GM23338 (cell line): ENCODE measurements around the gene SSBP2. TPM values are rescaled to one million over a fixed set of nuclear protein-coding genes. Genes with fewer than 3 reads are reported as not detected.

Experiments
- ATAC-seq: fragments of 200-7000 bp; cut with Tn5 transposase; 3 replicates; pipeline ENCODE4 v1.9.1; 2020
- DNase-seq: peaks from one replicate; pipeline ENCODE4 v3.0.0-alpha.2; 2015; ENCODE audit warnings: low spot score
- H2AFZ ChIP-seq: fragments of 200-600 bp; sonication (generic); 2 replicates; pipeline ENCODE4 v1.8.0; 2016; ENCODE audit warnings: antibody characterized with exemption, mild to moderate bottlenecking, moderate library complexity
- H3F3A ChIP-seq: fragments of 200-600 bp; sonication (generic); replicated peaks from 2 replicates; pipeline ENCODE4 v1.8.0; 2017; ENCODE audit warnings: antibody characterized with exemption, mixed run types, low read depth
- H3K27ac ChIP-seq: fragments of 200-600 bp; sonication (generic); 2 replicates; pipeline ENCODE4 v1.6.1; 2016; ENCODE audit warnings: low read depth
- H3K27me3 ChIP-seq: fragments of 200-600 bp; sonication (generic); 2 replicates; pipeline ENCODE4 v1.8.0; 2016; ENCODE audit warnings: mild to moderate bottlenecking, mixed run types, moderate library complexity; ENCODE audit not compliant: insufficient read depth
- H3K36me3 ChIP-seq: fragments of 200-600 bp; sonication (generic); 2 replicates; pipeline ENCODE4 v1.8.0; 2016; ENCODE audit warnings: mild to moderate bottlenecking; ENCODE audit not compliant: insufficient read depth
- H3K4me1 ChIP-seq: fragments of 200-600 bp; sonication (generic); 2 replicates; pipeline ENCODE4 v1.8.0; 2016; ENCODE audit warnings: mild to moderate bottlenecking, moderate library complexity; ENCODE audit not compliant: insufficient read depth
- H3K4me2 ChIP-seq: fragments of 200-600 bp; sonication (generic); 2 replicates; pipeline ENCODE4 v1.7.1; 2017; ENCODE audit warnings: mixed run types
- H3K4me3 ChIP-seq: fragments of 200-600 bp; sonication (generic); 2 replicates; pipeline ENCODE4 v1.6.1; 2016; ENCODE audit warnings: mixed run types
- H3K79me2 ChIP-seq: fragments of 200-600 bp; sonication (generic); replicated peaks from 2 replicates; pipeline ENCODE4 v1.8.0; 2017; ENCODE audit warnings: mild to moderate bottlenecking; ENCODE audit not compliant: insufficient read depth
- H3K9me2 ChIP-seq: fragments of 200-600 bp; sonication (generic); 2 replicates; pipeline ENCODE4 v1.8.0; 2017; ENCODE audit not compliant: insufficient read depth
- H4K20me1 ChIP-seq: fragments of 200-600 bp; sonication (generic); replicated peaks from 2 replicates; pipeline ENCODE4 v1.8.0; 2017; ENCODE audit warnings: mild to moderate bottlenecking; ENCODE audit not compliant: insufficient read depth
- H3K27ac Mint-ChIP-seq: 2 replicates; pipeline ENCODE4 v1.8.0; 2020; ENCODE audit warnings: inconsistent platforms, mild to moderate bottlenecking, moderate library complexity, mixed read lengths
- H3K27me3 Mint-ChIP-seq: 3 replicates; pipeline ENCODE4 v1.8.0; 2022; ENCODE audit warnings: low read depth, mild to moderate bottlenecking, moderate library complexity, mixed read lengths, inconsistent platforms; ENCODE audit not compliant: insufficient read depth, poor library complexity
- H3K36me3 Mint-ChIP-seq: 3 replicates; pipeline ENCODE4 v1.8.0; 2021; ENCODE audit warnings: low read depth, mild to moderate bottlenecking, inconsistent platforms, moderate library complexity, mixed read lengths
- H3K4me1 Mint-ChIP-seq: 3 replicates; pipeline ENCODE4 v1.8.0; 2020; ENCODE audit warnings: mild to moderate bottlenecking, inconsistent platforms, mixed read lengths
- H3K4me3 Mint-ChIP-seq: 3 replicates; pipeline ENCODE4 v1.8.0; 2021; ENCODE audit warnings: moderate library complexity, mild to moderate bottlenecking, inconsistent platforms, mixed read lengths
- H3K9me3 Mint-ChIP-seq: 3 replicates; pipeline ENCODE4 v1.8.0; 2020; ENCODE audit warnings: moderate library complexity, mild to moderate bottlenecking, inconsistent platforms, mixed read lengths
- CREB1 ChIP-seq: fragments of 250-450 bp; sonication (Bioruptor Pico); IDR thresholded peaks from 2 replicates; pipeline ENCODE4 v1.5.0; 2020; ENCODE audit warnings: low read depth, mild to moderate bottlenecking, moderate library complexity
- CTCF ChIP-seq, 2 experiments: fragments of 200-600 bp in 1 of 2; sonication (generic) in 1 of 2; conservative IDR thresholded peaks; 2 replicates each; pipeline versions ENCODE4 v1.5.1 to v1.6.1; 2016 to 2017; ENCODE audit warnings: antibody characterized with exemption in 2 of 2, low read depth in 2 of 2, mild to moderate bottlenecking in 2 of 2, moderate library complexity in 1 of 2
- EZH2 ChIP-seq: fragments of 200-600 bp; sonication (generic); IDR thresholded peaks from one replicate; pipeline ENCODE4 v1.8.0; 2017; ENCODE audit warnings: antibody characterized with exemption, mild to moderate bottlenecking, low read depth; ENCODE audit not compliant: unreplicated experiment
- EZH2phosphoT487 ChIP-seq: fragments of 200-600 bp; sonication (generic); IDR thresholded peaks from one replicate; pipeline ENCODE4 v1.8.1; 2018; ENCODE audit warnings: antibody characterized with exemption; ENCODE audit not compliant: unreplicated experiment
- JUNB ChIP-seq: IDR thresholded peaks from one replicate; pipeline ENCODE4 v1.6.1; 2016; ENCODE audit warnings: antibody characterized with exemption; ENCODE audit not compliant: unreplicated experiment
- NANOG ChIP-seq: IDR thresholded peaks from 2 replicates; pipeline ENCODE4 v1.6.1; 2016; ENCODE audit warnings: antibody characterized with exemption, borderline replicate concordance
- POLR2AphosphoS5 ChIP-seq: IDR thresholded peaks from 2 replicates; pipeline ENCODE4 v1.6.1; 2016; ENCODE audit warnings: antibody characterized with exemption, low read depth
- STAT1 ChIP-seq: IDR thresholded peaks from one replicate; pipeline ENCODE4 v1.6.1; 2016; ENCODE audit warnings: antibody characterized with exemption; ENCODE audit not compliant: unreplicated experiment
- ZNF114 ChIP-seq: fragments of 250-450 bp; sonication (Bioruptor Pico); IDR thresholded peaks from 2 replicates; pipeline ENCODE4 v1.5.0; 2020; ENCODE audit warnings: mild to moderate bottlenecking, moderate library complexity
- ZNF462 ChIP-seq: fragments of 250-450 bp; sonication (Bioruptor Pico); IDR thresholded peaks from 2 replicates; pipeline ENCODE4 v1.5.0; 2020; ENCODE audit warnings: mild to moderate bottlenecking, moderate library complexity
- polyA plus RNA-seq: library from polyadenylated mRNA; unstranded; fragments of >200 nt; fragmentation: Nextera tagmentation; extraction: Ambion mirVana; gene quantifications from 2 replicates; pipeline ENCODE4 v1.2.1, GENCODE V29; 2016
- total RNA-seq: library from RNA; depleted of rRNA; stranded (reverse); fragments of >200 nt; shearing (Covaris generic); gene quantifications from 2 replicates; pipeline ENCODE4 v1.2.3, GENCODE V29; 2014

Gene SSBP2
- total and polyA plus RNA-seq, 2 experiments from 2014 or later, result 21.5 to 24.7 TPM

- TF ChIP-seq JUNB, result no peak
Measured at GRCh38 chr5:81537905-81538547, 212.9 kb downstream of the SSBP2 start (continued).

GRCh38 chr5:81534441-81534840 is 216.5 kb downstream of the SSBP2 start:
- H3K4me3 Mint-ChIP-seq, result no peak overlapping the region
- Histone ChIP-seq H3K27ac (no peak overlapping the region), H3K27me3 (no peaks in the 10 kb centered on the region), H3K4me1 (no peaks in the 10 kb centered on the region), H3K79me2 (0 out of 2 replicates have a peak, but pooled peaks cover 3% of the 10 kb centered on the region), H3K36me3 (no peaks in the 10 kb centered on the region), H2AFZ (no peak overlapping the region), H4K20me1 (no peaks in the 10 kb centered on the region), H3K4me2 (no peak overlapping the region), H3K9me2 (no peaks in the 10 kb centered on the region), H3K4me3 (no peak overlapping the region), H3F3A (no peaks in the 10 kb centered on the region)
- H3K27ac Mint-ChIP-seq, result peak overlapping the region; percentile 14; the same call in 1 of the 2 replicates
- no peaks in the 10 kb centered on the region; the same call in 2 of the 3 replicates for H3K9me3 Mint-ChIP-seq
- peaks cover 5% of the 10 kb centered on the region; the same call in 1 of the 3 replicates for H3K36me3 Mint-ChIP-seq
- ATAC-seq (no peak), DNase-seq (no peak)
- no peaks in the 10 kb centered on the region for H3K27me3 Mint-ChIP-seq
- H3K4me1 Mint-ChIP-seq, result no peaks in the 10 kb centered on the region
- TF ChIP-seq EZH2phosphoT487, result no peak
- TF ChIP-seq POLR2AphosphoS5, result no peak
- no peak for TF ChIP-seq ZNF462
- no peak for TF ChIP-seq CREB1 (CRISPR knock-in tag)
- no peak for TF ChIP-seq JUNB
- no peak for TF ChIP-seq CTCF (conservative IDR thresholded peaks at IDR 0.05; ENCODE audit: low read depth in 2 of 2)
- TF ChIP-seq STAT1, result no peak
- TF ChIP-seq ZNF114 (CRISPR knock-in tag), result no peak
- no peak for TF ChIP-seq EZH2
- no peak for TF ChIP-seq NANOG
